CD14-positive monocyte (primary cell): ENCODE data around the gene ACR. TPM values are rescaled to one million over a fixed set of nuclear protein-coding genes. Genes with fewer than 3 reads are reported as not detected.

Experiments
- DNase-seq, 3 donors: peaks; one replicate each; pipeline ENCODE4 v3.0.0-alpha.2; 2011 to 2022
- H2AFZ ChIP-seq: 2 replicates; pipeline ENCODE4 v1.6.0; 2012; ENCODE audit warnings: mild to moderate bottlenecking, low read depth, low read length, inconsistent platforms; ENCODE audit not compliant: insufficient read depth, poor library complexity, severe bottlenecking
- H3K27ac ChIP-seq, 2 donors: 1 replicate in 1 of 2; 2 replicates in 1 of 2; pipeline ENCODE4 v1.5.1; 2012 to 2013; ENCODE audit warnings: low read length in 2 of 2, control low read depth in 1 of 2, inconsistent platforms in 1 of 2, low read depth in 1 of 2, mild to moderate bottlenecking in 1 of 2
- H3K27me3 ChIP-seq, 2 donors: one replicate each; pipeline versions ENCODE4 v1.6.0 to v1.6.1; 2011 to 2013; ENCODE audit warnings: low read length in 2 of 2; ENCODE audit not compliant: control insufficient read depth in 2 of 2, insufficient read depth in 2 of 2
- H3K36me3 ChIP-seq, 2 donors: replicated peaks in 1 of 2; 1 replicate in 1 of 2; 2 replicates in 1 of 2; pipeline versions ENCODE4 v1.5.1 to v1.6.1; 2012 to 2013; ENCODE audit warnings: low read length in 2 of 2, control low read depth in 1 of 2, inconsistent platforms in 1 of 2, mild to moderate bottlenecking in 1 of 2; ENCODE audit not compliant: insufficient read depth in 2 of 2, control insufficient read depth in 1 of 2
- H3K4me1 ChIP-seq, 2 donors: 1 replicate in 1 of 2; 2 replicates in 1 of 2; pipeline versions ENCODE4 v1.5.1 to v1.6.1; 2012 to 2013; ENCODE audit warnings: low read length in 2 of 2, control low read depth in 1 of 2, inconsistent platforms in 1 of 2, mild to moderate bottlenecking in 1 of 2, moderate library complexity in 1 of 2; ENCODE audit not compliant: insufficient read depth in 2 of 2, control insufficient read depth in 1 of 2
- H3K4me2 ChIP-seq: replicated peaks from 2 replicates; pipeline ENCODE3; 2012; ENCODE audit warnings: low read length, moderate library complexity, mild to moderate bottlenecking; ENCODE audit not compliant: poor library complexity, severe bottlenecking; ENCODE audit errors: extremely low read depth
- H3K4me3 ChIP-seq, 3 experiments: fragments of 200-600 bp in 1 of 3; sonication (generic) in 1 of 3; replicated peaks in 1 of 3; 1 replicate in 2 of 3; 2 replicates in 1 of 3; pipeline ENCODE4 v1.5.1; 2011 to 2013; ENCODE audit warnings: low read length in 3 of 3, mild to moderate bottlenecking in 3 of 3, control low read depth in 2 of 3, low read depth in 2 of 3, inconsistent platforms in 1 of 3, moderate library complexity in 1 of 3
- H3K79me2 ChIP-seq: 2 replicates; pipeline ENCODE4 v1.6.0; 2012; ENCODE audit warnings: mild to moderate bottlenecking, control low read depth, inconsistent platforms, low read length, moderate library complexity; ENCODE audit not compliant: insufficient read depth
- H3K9ac ChIP-seq: 2 replicates; pipeline ENCODE4 v1.6.0; 2017; ENCODE audit warnings: low read length, mild to moderate bottlenecking; ENCODE audit not compliant: insufficient read depth, poor library complexity, severe bottlenecking
- H3K9me3 ChIP-seq, 2 donors: replicated peaks in 1 of 2; 1 replicate in 1 of 2; 2 replicates in 1 of 2; pipeline versions ENCODE4 v1.5.1 to v1.6.1; 2012 to 2013; ENCODE audit warnings: low read length in 2 of 2, control low read depth in 1 of 2; ENCODE audit not compliant: control insufficient read depth in 1 of 2, insufficient read depth in 1 of 2
- H4K20me1 ChIP-seq: 2 replicates; pipeline ENCODE4 v1.6.0; 2012; ENCODE audit warnings: mild to moderate bottlenecking, low read length, control low read depth, moderate library complexity; ENCODE audit not compliant: insufficient read depth
- H3K27ac Mint-ChIP-seq, 7 donors: one replicate each; pipeline ENCODE4 v1.8.0; 2020; ENCODE audit warnings: mild to moderate bottlenecking in 7 of 7, mixed read lengths in 7 of 7, moderate library complexity in 6 of 7, inconsistent platforms in 2 of 7
- H3K27me3 Mint-ChIP-seq, 3 donors: one replicate each; pipeline ENCODE4 v1.8.0; 2021 to 2022; ENCODE audit warnings: low read depth in 3 of 3, mild to moderate bottlenecking in 3 of 3, mixed read lengths in 3 of 3, moderate library complexity in 3 of 3, inconsistent platforms in 1 of 3
- H3K36me3 Mint-ChIP-seq, 2 donors: one replicate each; pipeline ENCODE4 v1.8.0; 2020; ENCODE audit warnings: mixed read lengths in 2 of 2, inconsistent platforms in 1 of 2, mild to moderate bottlenecking in 1 of 2
- H3K4me1 Mint-ChIP-seq: one replicate; pipeline ENCODE4 v1.8.0; 2020; ENCODE audit warnings: mild to moderate bottlenecking, mixed read lengths
- H3K4me3 Mint-ChIP-seq, 2 donors: one replicate each; pipeline ENCODE4 v1.8.0; 2020; ENCODE audit warnings: mild to moderate bottlenecking in 2 of 2, mixed read lengths in 2 of 2, moderate library complexity in 1 of 2
- H3K9me3 Mint-ChIP-seq, 7 donors: one replicate each; pipeline ENCODE4 v1.8.0; 2020 to 2022; ENCODE audit warnings: mixed read lengths in 7 of 7, mild to moderate bottlenecking in 6 of 7, moderate library complexity in 6 of 7, inconsistent platforms in 2 of 7
- WGBS: methylation state at CpG from one replicate; pipeline ENCODE4 v1.1.5; 2013; ENCODE audit warnings: missing lambda C conversion rate; ENCODE audit not compliant: insufficient coverage; 5-methylcytosine and 5-hydroxymethylcytosine counted together
- intact Hi-C, 2 donors: fragments of 100-400 bp; cut with micrococcal nuclease; formaldehyde crosslinking; loops; one replicate each; pipeline versions ENCODE4 v1.15.0 to v1.15.1; 2023
- polyA plus RNA-seq, 3 donors: library from polyadenylated mRNA; depleted of rRNA in 1 of 3; unstranded in 2 of 3; stranded (reverse) in 1 of 3; fragments of 300-500 nt in 2 of 3; fragments of >200 nt in 1 of 3; fragmentation: Illumina TruSeq in 2 of 3; gene quantifications; 1 replicate in 2 of 3; 2 replicates in 1 of 3; pipeline ENCODE4 v1.2.3, GENCODE V29; 2012 to 2021
- TF ChIP-seq, protein P1 (sequence below): fragments of 200-600 bp; IDR thresholded peaks from one replicate; pipeline ENCODE4 v1.8.0; 2022; ENCODE audit warnings: antibody characterized with exemption, mild to moderate bottlenecking

The ACR gene
- polyA plus RNA-seq, 3 donors = not detected

DNA sequence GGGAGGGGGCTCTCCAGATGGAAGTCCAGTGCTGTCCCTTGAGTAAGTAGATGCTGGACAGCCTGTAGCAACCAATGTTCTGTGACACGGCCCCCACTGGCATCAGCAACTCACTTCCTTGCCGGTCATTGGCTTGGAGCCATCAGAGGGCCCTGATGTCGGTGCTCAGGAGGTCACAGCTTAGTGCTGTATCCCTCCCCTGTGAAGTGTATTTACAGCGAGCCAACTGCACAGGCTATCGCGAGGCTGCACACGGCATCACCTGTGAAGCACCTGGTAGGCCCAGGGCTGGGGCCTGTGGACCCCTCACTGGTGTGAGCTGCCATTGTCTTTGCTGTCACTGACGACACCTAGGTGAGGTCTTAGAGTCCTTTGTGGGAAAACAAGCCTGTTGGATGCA is 13.4 kb upstream of the ACR start:
- intact Hi-C loops = no loop called here
- Mint-ChIP-seq H3K36me3 (no peaks in the 10 kb centered on the region), H3K9me3 (peaks cover 0 to 15% (median 1%) of the 10 kb centered on the region in 7 donors), H3K4me3 (no peak overlapping the region), H3K27ac (no peak overlapping the region), H3K27me3 (peaks cover 0 to 5% (median 0%) of the 10 kb centered on the region in 3 donors), H3K4me1 (no peaks in the 10 kb centered on the region)
- DNase-seq = no peak
- Histone ChIP-seq H3K4me3 (no peak overlapping the region), H4K20me1 (no peaks in the 10 kb centered on the region), H3K9me3 (peaks cover 0 to 9% of the 10 kb centered on the region in 2 donors), H3K4me2 (no peak overlapping the region), H3K27ac (no peak overlapping the region), H3K36me3 (no peaks in the 10 kb centered on the region), H3K79me2 (no peaks in the 10 kb centered on the region), H3K4me1 (no peaks in the 10 kb centered on the region), H3K27me3 (no peaks in the 10 kb centered on the region), H2AFZ (no peak overlapping the region), H3K9ac (no peak overlapping the region)
- TF ChIP-seq, protein P1, sequence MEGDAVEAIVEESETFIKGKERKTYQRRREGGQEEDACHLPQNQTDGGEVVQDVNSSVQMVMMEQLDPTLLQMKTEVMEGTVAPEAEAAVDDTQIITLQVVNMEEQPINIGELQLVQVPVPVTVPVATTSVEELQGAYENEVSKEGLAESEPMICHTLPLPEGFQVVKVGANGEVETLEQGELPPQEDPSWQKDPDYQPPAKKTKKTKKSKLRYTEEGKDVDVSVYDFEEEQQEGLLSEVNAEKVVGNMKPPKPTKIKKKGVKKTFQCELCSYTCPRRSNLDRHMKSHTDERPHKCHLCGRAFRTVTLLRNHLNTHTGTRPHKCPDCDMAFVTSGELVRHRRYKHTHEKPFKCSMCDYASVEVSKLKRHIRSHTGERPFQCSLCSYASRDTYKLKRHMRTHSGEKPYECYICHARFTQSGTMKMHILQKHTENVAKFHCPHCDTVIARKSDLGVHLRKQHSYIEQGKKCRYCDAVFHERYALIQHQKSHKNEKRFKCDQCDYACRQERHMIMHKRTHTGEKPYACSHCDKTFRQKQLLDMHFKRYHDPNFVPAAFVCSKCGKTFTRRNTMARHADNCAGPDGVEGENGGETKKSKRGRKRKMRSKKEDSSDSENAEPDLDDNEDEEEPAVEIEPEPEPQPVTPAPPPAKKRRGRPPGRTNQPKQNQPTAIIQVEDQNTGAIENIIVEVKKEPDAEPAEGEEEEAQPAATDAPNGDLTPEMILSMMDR = no peak
- WGBS = 91% methylated on average over 8 of the region's 8 CpGs

DNA sequence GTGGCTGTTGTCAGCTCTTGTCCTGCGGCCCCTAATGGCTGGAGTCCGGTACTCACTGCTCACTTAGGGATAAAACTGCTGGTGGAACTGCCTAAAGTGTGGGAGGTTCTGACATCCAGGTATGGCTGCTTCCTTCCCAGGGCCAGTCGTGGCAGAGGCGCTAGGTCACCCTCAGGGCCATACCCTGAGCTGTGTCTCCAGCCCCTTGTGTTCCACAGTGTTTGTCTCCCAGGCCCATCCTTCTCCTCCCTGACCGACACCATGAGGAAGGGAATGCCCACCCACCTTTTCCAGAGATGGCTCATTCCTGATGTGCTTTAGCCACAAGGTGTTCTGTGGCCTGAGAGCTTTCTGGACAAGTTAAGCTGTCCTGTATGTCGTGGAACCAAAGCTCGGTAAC is 12.4 kb upstream of the ACR start:
- H3K79me2 ChIP-seq = no peaks in the 10 kb centered on the region
- H3K27me3 ChIP-seq = no peaks in the 10 kb centered on the region
- WGBS = 94% methylated on average over 7 of the region's 7 CpGs
- peaks cover 0 to 15% (median 0%) of the 10 kb centered on the region in 7 donors for H3K9me3 Mint-ChIP-seq
- no peak overlapping the region for H3K27ac Mint-ChIP-seq
- intact Hi-C loops = no loop called here
- no peaks in the 10 kb centered on the region for H3K4me1 ChIP-seq
- H2AFZ ChIP-seq = no peak overlapping the region
- H3K36me3 Mint-ChIP-seq = no peaks in the 10 kb centered on the region
- TF ChIP-seq, protein P1 = no peak
- H3K4me3 Mint-ChIP-seq = no peak overlapping the region
- no peaks in the 10 kb centered on the region for H3K4me1 Mint-ChIP-seq
- peaks cover 0 to 7% (median 0%) of the 10 kb centered on the region in 3 donors for H3K27me3 Mint-ChIP-seq
- no peak for DNase-seq
- H3K27ac ChIP-seq = no peak overlapping the region
- H4K20me1 ChIP-seq = no peaks in the 10 kb centered on the region
- no peak overlapping the region for H3K4me3 ChIP-seq
- peaks cover 0 to 9% of the 10 kb centered on the region in 2 donors for H3K9me3 ChIP-seq
- H3K36me3 ChIP-seq = no peaks in the 10 kb centered on the region
- H3K9ac ChIP-seq = no peak overlapping the region
- H3K4me2 ChIP-seq = no peak overlapping the region
